Activated T-cell treated with anti-CD3 and anti-CD28 coated beads, Interleukin-2, amount 50 U/mL, for 4 hours (primary cell): Measurements from ENCODE around the gene NFYC. TPM values are rescaled to one million over a fixed set of nuclear protein-coding genes. Genes with fewer than 3 reads are reported as not detected.

Experiments
- ATAC-seq, 2 donors: fragments of 200-7000 bp; cut with Tn5 transposase; one replicate each; pipeline ENCODE4 v1.10.0; 2021
- DNase-seq: peaks from one replicate; pipeline ENCODE4 v3.0.0-alpha.2; 2020
- H3K27me3 Mint-ChIP-seq: one replicate; pipeline ENCODE4 v1.8.0; 2021; ENCODE audit warnings: low read depth, mixed read lengths
- H3K36me3 Mint-ChIP-seq: one replicate; pipeline ENCODE4 v1.8.0; 2022; ENCODE audit warnings: mixed read lengths; ENCODE audit not compliant: insufficient read depth
- H3K4me1 Mint-ChIP-seq: one replicate; pipeline ENCODE4 v1.8.0; 2021; ENCODE audit warnings: low read depth, mixed read lengths
- H3K4me3 Mint-ChIP-seq: one replicate; pipeline ENCODE4 v1.8.0; 2021; ENCODE audit warnings: mild to moderate bottlenecking, moderate library complexity, mixed read lengths
- H3K9me3 Mint-ChIP-seq: one replicate; pipeline ENCODE4 v1.8.0; 2021; ENCODE audit warnings: mixed read lengths
- total RNA-seq, 3 donors: library from RNA; stranded (reverse); gene quantifications; one replicate each; pipeline ENCODE4 v1.2.1, GENCODE V29; 2021

NFYC gene
- total RNA-seq, 3 donors from 2014 or later = 59.8 to 72.8 (median 67.0) TPM

GRCh38 chr1:40802078-40802741 is 110.7 kb downstream of the NFYC start:
- H3K4me3 Mint-ChIP-seq = peak overlapping the region; percentile 66
- H3K9me3 Mint-ChIP-seq = no peaks in the 10 kb centered on the region
- ATAC-seq = peak; percentile 90 to 91
- peaks cover 24% of the 10 kb centered on the region for H3K4me1 Mint-ChIP-seq
- H3K36me3 Mint-ChIP-seq = no peaks in the 10 kb centered on the region
- DNase-seq = peak; percentile 80
- no peaks in the 10 kb centered on the region for H3K27me3 Mint-ChIP-seq

GRCh38 chr1:40802742-40803113 is 111.2 kb downstream of the NFYC start:
- ATAC-seq (peak in 1 of 2 donors; percentile 5), DNase-seq (no peak)
- H3K4me1 Mint-ChIP-seq = peaks cover 19% of the 10 kb centered on the region
- H3K27me3 Mint-ChIP-seq = no peaks in the 10 kb centered on the region
- H3K9me3 Mint-ChIP-seq = no peaks in the 10 kb centered on the region
- H3K36me3 Mint-ChIP-seq = no peaks in the 10 kb centered on the region
- peak overlapping the region; percentile 51 for H3K4me3 Mint-ChIP-seq

DNA sequence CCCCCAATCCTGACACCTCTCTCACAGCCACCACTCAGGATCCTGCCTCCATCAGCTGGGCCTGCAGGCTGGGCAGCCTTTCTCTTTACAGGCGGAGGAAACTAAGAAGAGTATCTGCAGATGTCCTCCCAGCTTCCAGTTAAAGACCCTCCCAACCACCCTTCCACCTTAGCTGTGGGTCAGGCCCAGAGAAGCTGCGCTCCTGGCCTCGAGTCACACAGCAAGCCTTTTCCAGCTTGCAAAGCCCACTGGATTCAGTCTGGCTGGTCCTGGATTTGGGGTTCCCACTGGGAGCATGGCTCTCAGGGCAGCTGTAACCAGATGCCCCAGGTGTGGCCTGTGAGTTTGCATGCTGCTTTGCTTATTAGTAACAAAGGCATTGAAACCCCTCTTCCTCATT is 111.9 kb downstream of the NFYC start:
- Mint-ChIP-seq H3K4me3 (no peak overlapping the region), H3K4me1 (peaks cover 19% of the 10 kb centered on the region), H3K36me3 (no peaks in the 10 kb centered on the region), H3K27me3 (no peaks in the 10 kb centered on the region), H3K9me3 (no peaks in the 10 kb centered on the region)
- ATAC-seq = no peak
- no peak for DNase-seq

DNA sequence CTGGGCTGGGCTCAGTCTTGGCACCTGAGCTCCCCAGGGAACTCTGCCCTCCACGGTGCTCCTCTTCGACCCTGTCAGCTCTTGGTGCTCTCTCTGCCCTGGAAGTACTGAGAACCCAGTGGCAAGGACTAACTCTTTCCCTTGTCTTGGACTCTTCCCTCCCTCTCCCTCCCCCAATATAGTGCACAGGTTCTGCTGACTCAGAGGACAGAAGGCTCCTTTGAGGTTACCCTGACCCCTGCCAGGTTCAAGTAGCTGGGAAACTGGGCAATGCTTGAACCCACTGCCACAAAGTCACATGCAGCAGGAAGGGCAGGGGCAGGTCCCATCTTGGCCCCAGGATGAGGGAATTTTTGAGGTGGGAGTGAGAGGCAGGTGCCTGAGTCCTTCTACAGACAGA is 112.4 kb downstream of the NFYC start:
- no peaks in the 10 kb centered on the region for H3K36me3 Mint-ChIP-seq

DNA sequence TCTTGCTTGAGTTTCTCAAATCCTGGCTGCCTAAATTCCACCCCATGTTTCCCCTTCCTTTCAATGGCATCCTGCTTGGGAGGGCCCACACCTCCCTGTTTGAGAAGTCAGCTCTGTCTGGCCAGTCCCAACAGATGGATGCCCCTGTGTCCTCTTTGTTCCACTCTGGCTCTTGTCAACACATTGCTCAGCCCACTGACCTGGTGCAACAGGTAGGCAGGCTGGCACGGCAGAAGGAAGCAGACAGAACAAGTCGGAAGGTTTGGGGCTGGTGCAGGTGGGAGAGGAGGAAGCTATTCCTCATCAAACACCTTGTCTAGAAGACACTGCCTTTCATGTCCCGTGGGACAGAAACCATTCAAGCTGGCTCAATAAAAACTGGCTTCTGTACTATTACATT is 114.7 kb downstream of the NFYC start:
- H3K27me3 Mint-ChIP-seq = no peaks in the 10 kb centered on the region
- H3K4me1 Mint-ChIP-seq = peaks cover 30% of the 10 kb centered on the region
- no peaks in the 10 kb centered on the region for H3K9me3 Mint-ChIP-seq
- H3K4me3 Mint-ChIP-seq = no peak overlapping the region
- no peak for DNase-seq
- no peak for ATAC-seq
- no peaks in the 10 kb centered on the region for H3K36me3 Mint-ChIP-seq

More for the DNA sequence above, 112.4 kb downstream of the NFYC start:
- no peak for ATAC-seq
- Mint-ChIP-seq H3K4me3 (no peak overlapping the region), H3K9me3 (no peaks in the 10 kb centered on the region), H3K4me1 (peaks cover 23% of the 10 kb centered on the region), H3K27me3 (no peaks in the 10 kb centered on the region)
- no peak for DNase-seq

GRCh38 chr1:40806731-40807695 is 115.5 kb downstream of the NFYC start:
- Mint-ChIP-seq H3K4me1 (peaks cover 22% of the 10 kb centered on the region), H3K4me3 (no peak overlapping the region), H3K9me3 (no peaks in the 10 kb centered on the region), H3K27me3 (no peaks in the 10 kb centered on the region), H3K36me3 (no peaks in the 10 kb centered on the region)
- DNase-seq (no peak), ATAC-seq (no peak)

DNA sequence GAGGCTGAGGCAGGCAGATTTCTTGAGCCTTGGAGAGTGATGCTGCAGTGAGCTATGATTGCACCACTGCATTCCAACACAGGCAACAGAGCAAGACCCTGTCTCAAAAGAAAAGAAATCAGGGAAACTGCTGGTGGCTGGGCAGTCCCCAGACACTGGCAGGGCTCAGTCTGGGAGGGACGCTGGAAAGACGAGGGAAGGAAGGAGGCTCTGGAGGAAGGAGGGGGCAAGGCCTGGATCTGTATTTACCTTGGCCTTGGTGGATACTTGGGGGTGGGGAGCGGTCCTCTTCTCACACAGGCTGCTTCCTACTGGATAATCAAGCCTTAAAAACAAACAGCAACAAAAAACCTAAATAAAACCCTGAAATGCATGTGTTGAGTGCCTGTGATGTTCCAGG is 116.5 kb downstream of the NFYC start:
- Mint-ChIP-seq H3K4me3 (no peak overlapping the region), H3K9me3 (no peaks in the 10 kb centered on the region), H3K27me3 (no peaks in the 10 kb centered on the region), H3K4me1 (peaks cover 18% of the 10 kb centered on the region), H3K36me3 (no peaks in the 10 kb centered on the region)
- DNase-seq (no peak), ATAC-seq (no peak)

DNA sequence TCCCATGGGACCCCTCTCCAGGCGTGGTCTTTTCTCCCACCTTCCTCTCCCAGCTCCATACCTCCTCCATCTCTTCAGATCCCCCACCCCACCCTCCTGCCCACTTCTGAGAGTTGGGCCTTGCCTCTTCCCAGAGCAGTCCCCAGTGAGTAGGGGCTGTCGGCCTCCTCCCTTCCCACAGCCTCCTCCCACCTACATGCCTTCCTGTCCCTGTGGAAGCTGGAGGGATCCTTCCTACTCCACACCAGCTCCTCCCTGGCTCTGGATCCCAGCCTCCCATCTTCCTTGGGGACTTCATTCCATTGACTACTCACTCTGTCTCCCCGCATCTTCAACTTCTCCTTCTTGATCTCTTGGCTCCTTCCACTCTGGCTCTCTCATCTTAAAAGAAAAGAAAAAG is 116.9 kb downstream of the NFYC start:
- ATAC-seq (no peak), DNase-seq (no peak)
- H3K27me3 Mint-ChIP-seq = no peaks in the 10 kb centered on the region
- H3K4me3 Mint-ChIP-seq = no peak overlapping the region
- H3K36me3 Mint-ChIP-seq = no peaks in the 10 kb centered on the region
- no peaks in the 10 kb centered on the region for H3K9me3 Mint-ChIP-seq
- peaks cover 18% of the 10 kb centered on the region for H3K4me1 Mint-ChIP-seq

DNA sequence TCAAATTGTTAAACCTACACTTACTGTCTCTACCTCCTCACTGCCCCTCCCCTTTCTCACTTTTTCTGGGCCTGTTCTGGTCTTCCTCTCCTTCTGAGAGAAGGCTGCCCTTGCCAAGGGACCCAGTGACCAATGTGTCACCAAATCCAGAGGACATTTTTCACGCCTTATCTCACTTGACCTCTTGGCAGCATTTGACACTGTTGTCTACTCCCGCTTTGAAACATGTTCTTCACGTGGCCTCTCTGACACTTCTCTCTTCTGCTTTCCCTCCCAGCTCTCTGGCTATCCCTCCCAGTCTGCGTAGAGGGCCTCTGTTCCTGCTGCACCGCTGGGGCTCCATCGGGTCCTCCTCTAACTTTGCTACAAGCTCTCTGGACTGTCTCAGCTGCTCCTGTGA is 117.4 kb downstream of the NFYC start:
- no peak for ATAC-seq
- no peak for DNase-seq
- no peaks in the 10 kb centered on the region for H3K36me3 Mint-ChIP-seq

DNA sequence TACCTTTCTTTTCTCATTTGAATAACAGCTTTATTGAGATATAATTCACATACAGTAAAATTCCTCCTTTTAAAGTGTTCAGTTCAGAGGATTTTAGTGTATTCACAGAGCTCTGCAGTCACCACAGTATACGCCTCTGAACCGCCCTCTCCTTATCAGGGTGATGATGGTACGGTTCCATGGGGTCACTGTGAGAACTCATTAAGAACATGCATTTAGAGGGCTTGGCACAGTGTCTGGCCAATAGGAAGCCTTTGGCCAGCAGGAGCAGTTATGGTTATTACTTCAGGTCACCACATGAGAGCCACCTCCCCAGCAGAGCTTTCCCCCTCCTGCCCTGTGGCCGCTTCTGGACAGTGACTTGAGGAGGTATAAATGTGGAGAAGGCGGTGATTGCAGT is 119.4 kb downstream of the NFYC start:
- Mint-ChIP-seq H3K4me1 (peaks cover 18% of the 10 kb centered on the region), H3K9me3 (no peaks in the 10 kb centered on the region)
- no peak for ATAC-seq

More for the DNA sequence above, 117.4 kb downstream of the NFYC start:
- Mint-ChIP-seq H3K4me1 (peaks cover 18% of the 10 kb centered on the region), H3K27me3 (no peaks in the 10 kb centered on the region), H3K9me3 (no peaks in the 10 kb centered on the region), H3K4me3 (no peak overlapping the region)

DNA sequence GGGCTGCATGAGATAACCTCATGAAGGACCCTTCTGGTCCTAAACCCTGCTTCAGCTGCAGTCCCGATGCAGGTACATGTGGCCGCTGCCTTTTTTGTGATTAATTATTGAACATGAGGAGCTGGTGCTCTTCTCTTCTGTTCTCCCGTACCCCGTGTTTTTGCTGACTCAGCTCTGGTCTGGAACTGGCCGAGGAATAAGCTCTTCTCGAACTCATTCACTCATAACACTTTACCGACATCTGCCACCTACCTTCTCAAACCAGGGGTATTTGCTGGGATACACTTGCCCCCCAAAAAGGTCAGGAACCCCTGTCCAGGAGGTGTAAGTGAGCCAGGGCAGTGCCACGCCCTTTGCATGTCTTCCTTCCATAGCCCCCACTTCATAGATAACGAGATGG is 123.9 kb downstream of the NFYC start:
- DNase-seq = no peak
- H3K4me1 Mint-ChIP-seq = peaks cover 9% of the 10 kb centered on the region
- no peaks in the 10 kb centered on the region for H3K27me3 Mint-ChIP-seq
- H3K9me3 Mint-ChIP-seq = no peaks in the 10 kb centered on the region
- no peak overlapping the region for H3K4me3 Mint-ChIP-seq
- H3K36me3 Mint-ChIP-seq = no peaks in the 10 kb centered on the region
- no peak for ATAC-seq

More for the DNA sequence above, 119.4 kb downstream of the NFYC start:
- DNase-seq = no peak
- Mint-ChIP-seq H3K36me3 (no peaks in the 10 kb centered on the region), H3K4me3 (no peak overlapping the region), H3K27me3 (no peaks in the 10 kb centered on the region)

GRCh38 chr1:40817791-40818263 is 126.3 kb downstream of the NFYC start:
- no peak for DNase-seq
- H3K4me1 Mint-ChIP-seq = peaks cover 8% of the 10 kb centered on the region
- ATAC-seq = peak in 1 of 2 donors; percentile 33
- H3K9me3 Mint-ChIP-seq = no peaks in the 10 kb centered on the region
- no peaks in the 10 kb centered on the region for H3K27me3 Mint-ChIP-seq
- peak overlapping the region; percentile 74 for H3K4me3 Mint-ChIP-seq
- no peaks in the 10 kb centered on the region for H3K36me3 Mint-ChIP-seq

DNA sequence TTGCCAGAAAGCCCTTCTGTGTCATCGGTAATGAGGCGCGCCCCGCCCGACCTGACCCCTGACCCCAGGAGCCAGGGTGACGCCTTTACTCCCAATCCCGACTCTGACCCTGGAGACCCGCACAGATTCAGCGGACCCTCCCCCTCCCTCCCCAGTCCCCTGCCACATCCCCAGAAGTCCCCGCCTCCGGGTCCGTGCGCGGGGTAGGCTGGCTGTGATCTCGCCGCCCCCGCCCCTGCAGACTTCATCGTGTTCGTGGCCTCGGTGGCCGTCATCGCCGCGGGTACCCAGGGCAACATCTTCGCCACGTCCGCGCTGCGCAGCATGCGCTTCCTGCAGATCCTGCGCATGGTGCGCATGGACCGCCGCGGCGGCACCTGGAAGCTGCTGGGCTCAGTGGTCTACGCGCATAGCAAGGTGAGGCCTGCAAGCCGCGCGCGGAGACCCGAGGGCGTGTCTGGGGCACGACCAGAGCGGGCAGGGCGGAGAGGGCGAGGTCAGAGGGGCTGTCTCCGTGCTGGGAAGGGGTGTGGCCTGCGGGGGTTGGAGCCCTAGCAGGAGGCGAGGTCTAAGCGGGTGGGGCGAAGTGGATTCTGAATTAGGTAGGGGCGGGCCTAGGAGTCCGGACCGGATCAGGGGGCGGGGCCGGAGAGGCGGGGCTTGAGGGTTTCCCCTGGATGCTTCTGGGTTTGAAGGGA is 126.9 kb downstream of the NFYC start:
- Mint-ChIP-seq H3K4me3 (peak overlapping the region; percentile 74), H3K27me3 (no peaks in the 10 kb centered on the region), H3K9me3 (no peaks in the 10 kb centered on the region), H3K36me3 (no peaks in the 10 kb centered on the region), H3K4me1 (peaks cover 8% of the 10 kb centered on the region)
- DNase-seq (peak; percentile 77), ATAC-seq (peak; percentile 93 to 98)

DNA sequence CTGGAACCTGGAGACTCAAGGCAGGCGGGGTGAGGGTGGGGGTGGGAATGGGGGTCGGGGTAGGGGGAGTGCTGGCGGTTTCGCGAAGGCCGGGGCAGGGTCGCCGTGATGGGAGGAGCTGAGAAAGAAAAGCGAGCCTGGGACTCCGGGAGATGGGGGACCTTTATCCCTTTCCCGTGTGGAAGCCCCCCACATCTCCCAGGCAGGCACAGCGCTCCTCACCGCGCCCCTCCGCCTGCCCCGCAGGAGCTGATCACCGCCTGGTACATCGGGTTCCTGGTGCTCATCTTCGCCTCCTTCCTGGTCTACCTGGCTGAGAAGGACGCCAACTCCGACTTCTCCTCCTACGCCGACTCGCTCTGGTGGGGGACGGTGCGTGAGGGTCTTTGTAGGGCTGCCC is 127.6 kb downstream of the NFYC start:
- peak overlapping the region; percentile 54 for H3K4me3 Mint-ChIP-seq
- no peaks in the 10 kb centered on the region for H3K27me3 Mint-ChIP-seq
- peaks cover 8% of the 10 kb centered on the region for H3K4me1 Mint-ChIP-seq
- no peaks in the 10 kb centered on the region for H3K9me3 Mint-ChIP-seq
- ATAC-seq (no peak), DNase-seq (no peak)
- no peaks in the 10 kb centered on the region for H3K36me3 Mint-ChIP-seq
